ENCODE measurements around the gene RABEPK. TPM values are rescaled to one million over a fixed set of nuclear protein-coding genes. Genes with fewer than 3 reads are reported as not detected.
"Not testable (repeated sequence)": the region's sequence is repeated elsewhere in the genome, so short reads cannot be mapped to it uniquely, and the experiment has no call there.

RABEPK gene
- total and polyA plus RNA-seq, 7 donors, result 9.4 to 24.4 (median 17.1) TPM

GRCh38 chr9:125202846-125203618 lies 2.7 kb downstream of the RABEPK start:
- WGBS, 2 donors, result 83 to 86% methylated on average over 1 of the region's 1 CpG
- no peak overlapping the region for H3K4me3 ChIP-seq
- intact Hi-C loops (cut with DNase I), result loop anchor here (5.0 kb wide), 1 partner anchor 39 kb away; the partner anchor contains the start of gene HSPA5
- no peaks in the 10 kb centered on the region for H3K27me3 ChIP-seq
- no peak overlapping the region for H3K27ac ChIP-seq
- TF ChIP-seq POLR2AphosphoS5 (IDR thresholded peaks at IDR 0.05) (no peak), EP300 (IDR thresholded peaks at IDR 0.05) (no peak)
- no peaks in the 10 kb centered on the region for H3K9me3 ChIP-seq
- no peak for DNase-seq
- H3K36me3 ChIP-seq, result peaks cover 0 to 50% (median 11%) of the 10 kb centered on the region in 4 donors
- peaks cover 0 to 23% (median 16%) of the 10 kb centered on the region in 4 donors for H3K4me1 ChIP-seq

- intact Hi-C loops (cut with DNase I), result loop anchor here (5.0 kb wide), 1 partner anchor 38 kb away; the partner anchor contains the start of gene HSPA5
- Histone ChIP-seq H3K27ac (no peak overlapping the region), H3K36me3 (peaks cover 0 to 64% (median 16%) of the 10 kb centered on the region in 4 donors), H3K27me3 (no peaks in the 10 kb centered on the region), H3K4me1 (peaks cover 0 to 11% (median 9%) of the 10 kb centered on the region in 4 donors), H3K9me3 (no peaks in the 10 kb centered on the region), H3K4me3 (no peak overlapping the region)
- no peak for DNase-seq
- 84 to 97% methylated on average over 3 of the region's 3 CpGs for WGBS, 2 donors
- TF ChIP-seq, protein P1, sequence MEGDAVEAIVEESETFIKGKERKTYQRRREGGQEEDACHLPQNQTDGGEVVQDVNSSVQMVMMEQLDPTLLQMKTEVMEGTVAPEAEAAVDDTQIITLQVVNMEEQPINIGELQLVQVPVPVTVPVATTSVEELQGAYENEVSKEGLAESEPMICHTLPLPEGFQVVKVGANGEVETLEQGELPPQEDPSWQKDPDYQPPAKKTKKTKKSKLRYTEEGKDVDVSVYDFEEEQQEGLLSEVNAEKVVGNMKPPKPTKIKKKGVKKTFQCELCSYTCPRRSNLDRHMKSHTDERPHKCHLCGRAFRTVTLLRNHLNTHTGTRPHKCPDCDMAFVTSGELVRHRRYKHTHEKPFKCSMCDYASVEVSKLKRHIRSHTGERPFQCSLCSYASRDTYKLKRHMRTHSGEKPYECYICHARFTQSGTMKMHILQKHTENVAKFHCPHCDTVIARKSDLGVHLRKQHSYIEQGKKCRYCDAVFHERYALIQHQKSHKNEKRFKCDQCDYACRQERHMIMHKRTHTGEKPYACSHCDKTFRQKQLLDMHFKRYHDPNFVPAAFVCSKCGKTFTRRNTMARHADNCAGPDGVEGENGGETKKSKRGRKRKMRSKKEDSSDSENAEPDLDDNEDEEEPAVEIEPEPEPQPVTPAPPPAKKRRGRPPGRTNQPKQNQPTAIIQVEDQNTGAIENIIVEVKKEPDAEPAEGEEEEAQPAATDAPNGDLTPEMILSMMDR (IDR thresholded peaks at IDR 0.05), result no peak
- no peak for TF ChIP-seq POLR2A (IDR thresholded peaks at IDR 0.05)
- no peak for TF ChIP-seq EP300 (IDR thresholded peaks at IDR 0.05)
- no peak for TF ChIP-seq POLR2AphosphoS5 (IDR thresholded peaks at IDR 0.05)
Measured at GRCh38 chr9:125204477-125204876, 4.1 kb downstream of the RABEPK start.

DNA sequence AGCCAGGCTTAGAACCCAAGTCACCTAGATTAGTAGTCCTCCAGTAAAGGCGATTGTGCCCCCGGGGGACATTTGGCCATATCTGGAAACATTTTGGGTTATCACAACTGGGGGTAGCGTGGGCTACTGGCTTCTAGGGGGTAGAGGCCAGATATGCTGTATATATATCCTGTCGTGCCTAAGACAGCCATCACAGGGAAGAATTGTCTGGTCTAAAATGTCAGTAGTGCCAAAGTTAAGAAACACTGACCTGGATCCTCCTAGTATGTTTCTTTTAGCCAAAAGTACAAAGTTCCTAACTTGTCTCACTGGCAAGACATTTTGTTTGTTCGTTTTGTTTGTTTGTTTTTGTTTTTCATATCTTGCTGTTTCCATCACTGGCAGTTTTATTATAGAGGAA lies 13.8 kb downstream of the RABEPK start:
- Histone ChIP-seq H3K4me1 (no peaks in the 10 kb centered on the region), H3K27ac (no peak overlapping the region), H3K4me3 (no peak overlapping the region), H3K27me3 (no peaks in the 10 kb centered on the region), H3K9me3 (no peaks in the 10 kb centered on the region), H3K36me3 (peaks cover 0 to 61% (median 10%) of the 10 kb centered on the region in 4 donors)
- 84 to 89% methylated on average over 5 of the region's 5 CpGs for WGBS, 2 donors
- DNase-seq, result no peak
- no peak for TF ChIP-seq POLR2AphosphoS5 (IDR thresholded peaks at IDR 0.05)
- TF ChIP-seq EP300 (IDR thresholded peaks at IDR 0.05), result no peak
- no peak for TF ChIP-seq POLR2A (IDR thresholded peaks at IDR 0.05)
- TF ChIP-seq, protein P1 (IDR thresholded peaks at IDR 0.05), result no peak
- intact Hi-C loops (cut with DNase I), result no loop called here

- no peak for DNase-seq
- Histone ChIP-seq H3K4me1 (no peaks in the 10 kb centered on the region), H3K9me3 (no peaks in the 10 kb centered on the region), H3K36me3 (peaks cover 0 to 49% (median 15%) of the 10 kb centered on the region in 4 donors), H3K27me3 (no peaks in the 10 kb centered on the region), H3K4me3 (no peak overlapping the region), H3K27ac (no peak overlapping the region)
- intact Hi-C loops (cut with DNase I), result no loop called here
- no peak for TF ChIP-seq POLR2A (IDR thresholded peaks at IDR 0.05)
- TF ChIP-seq, protein P1 (IDR thresholded peaks at IDR 0.05), result no peak
- no peak for TF ChIP-seq EP300 (IDR thresholded peaks at IDR 0.05)
- TF ChIP-seq POLR2AphosphoS5 (IDR thresholded peaks at IDR 0.05), result no peak
- 95 to 99% methylated on average over 3 of the region's 3 CpGs for WGBS, 2 donors
Measured at GRCh38 chr9:125218621-125219020, 18.3 kb downstream of the RABEPK start.

DNA sequence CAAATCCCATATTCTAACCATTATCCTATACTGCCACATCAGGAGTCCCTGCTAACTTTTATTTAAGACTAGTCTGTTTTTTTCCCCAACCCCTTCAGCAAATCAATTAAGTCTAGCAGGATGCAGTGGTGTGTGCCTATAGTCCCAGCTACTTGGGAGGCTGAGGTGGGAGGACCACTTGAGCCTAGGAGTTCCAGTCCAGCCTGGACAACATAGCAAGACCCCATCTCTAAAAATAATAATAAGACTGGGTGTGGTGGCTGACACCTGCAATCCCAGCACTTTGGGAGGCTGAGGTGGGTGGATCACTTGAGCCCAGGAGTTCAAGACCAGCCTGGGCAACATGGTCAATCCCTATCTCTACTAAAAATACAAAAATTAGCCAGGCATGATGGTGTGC lies 24.5 kb downstream of the RABEPK start:
- H3K4me3 ChIP-seq; H3K27ac ChIP-seq; H3K4me1 ChIP-seq; DNase-seq; intact Hi-C loops (cut with DNase I); H3K27me3 ChIP-seq; H3K9me3 ChIP-seq: not testable (repeated sequence)
- peaks cover 0 to 44% (median 20%) of the 10 kb centered on the region in 4 donors for H3K36me3 ChIP-seq
